GM18498 (cell line): ENCODE results near the gene CHST4.
A peak's percentile ranks its signal among the peaks of the same experiment; 100 is the strongest.
"Not testable (repeated sequence)": the region's sequence is repeated elsewhere in the genome, so short reads cannot be mapped to it uniquely, and the experiment has no call there.

Experiments
- ATAC-seq: cut with Tn5 transposase; IDR thresholded peaks from one replicate; pipeline ENCODE4 v1.9.1; 2021; ENCODE audit warnings: mild to moderate bottlenecking, moderate library complexity; ENCODE audit not compliant: unreplicated experiment

CHST4 gene

DNA sequence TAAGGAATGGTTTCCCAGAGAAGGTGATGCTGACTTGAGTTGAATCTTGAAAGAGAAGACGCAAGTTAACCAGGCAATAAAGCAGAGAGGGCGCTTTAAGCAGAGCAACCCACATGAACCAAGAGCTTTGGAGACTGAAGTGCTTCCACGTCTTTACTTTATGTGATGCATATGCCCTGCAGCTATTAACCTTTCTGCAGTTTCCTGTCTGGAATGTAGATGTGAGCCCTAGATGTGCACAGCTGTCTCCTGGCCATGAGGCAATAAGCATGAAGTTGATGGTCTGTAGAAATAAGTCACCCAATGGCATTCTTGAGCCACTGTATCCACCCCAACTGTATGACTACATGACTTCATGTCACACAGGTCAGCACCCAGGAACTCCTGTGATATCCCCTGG lies 5.7 kb upstream of the CHST4 start:
- ATAC-seq, result no peak

DNA sequence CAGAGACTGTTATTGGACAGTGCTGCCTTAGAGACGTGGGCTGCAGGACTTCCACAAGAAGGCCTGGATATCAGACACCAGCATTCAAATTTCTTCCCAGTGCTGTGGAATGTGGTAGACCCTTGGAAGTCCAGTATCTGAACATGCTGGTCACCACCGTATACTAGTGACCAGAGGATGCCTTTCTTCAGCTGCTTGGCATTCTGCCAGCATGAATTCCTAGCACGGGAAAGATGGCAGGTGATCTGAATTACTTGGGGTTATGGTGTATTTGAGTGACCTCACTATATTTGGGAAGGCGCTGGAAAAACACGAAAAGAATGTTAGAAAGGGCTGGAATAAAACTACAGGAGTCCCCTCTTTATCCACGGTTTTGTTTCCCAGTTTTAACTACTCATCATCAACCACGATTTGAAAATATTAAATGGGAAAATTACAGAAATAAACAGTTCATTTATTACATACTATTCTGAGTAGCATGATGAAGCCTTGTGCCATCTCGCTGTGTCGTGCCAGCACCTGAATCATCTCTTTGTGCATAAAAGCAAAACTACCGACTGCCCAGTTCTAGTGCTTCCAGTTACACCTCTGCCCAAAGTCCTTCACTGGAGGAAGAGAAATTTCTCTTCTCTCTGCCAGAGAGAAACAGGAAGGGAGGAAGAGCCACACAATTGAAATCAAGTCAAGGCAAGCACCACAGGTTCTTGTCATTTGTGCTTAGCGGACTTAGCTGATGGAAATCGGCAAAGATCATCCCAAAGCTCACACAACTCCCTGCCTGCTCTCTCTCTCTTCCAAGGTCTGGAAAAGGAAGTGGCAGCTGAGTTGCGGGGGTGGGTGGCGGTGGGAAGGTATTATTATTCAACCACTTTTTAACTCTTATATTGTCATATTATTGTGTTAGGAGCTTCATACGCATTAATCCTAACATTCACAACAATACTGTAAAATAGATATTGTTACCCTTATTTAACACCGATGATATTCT lies 1.4 kb upstream of the CHST4 start:
- ATAC-seq, result no peak

DNA sequence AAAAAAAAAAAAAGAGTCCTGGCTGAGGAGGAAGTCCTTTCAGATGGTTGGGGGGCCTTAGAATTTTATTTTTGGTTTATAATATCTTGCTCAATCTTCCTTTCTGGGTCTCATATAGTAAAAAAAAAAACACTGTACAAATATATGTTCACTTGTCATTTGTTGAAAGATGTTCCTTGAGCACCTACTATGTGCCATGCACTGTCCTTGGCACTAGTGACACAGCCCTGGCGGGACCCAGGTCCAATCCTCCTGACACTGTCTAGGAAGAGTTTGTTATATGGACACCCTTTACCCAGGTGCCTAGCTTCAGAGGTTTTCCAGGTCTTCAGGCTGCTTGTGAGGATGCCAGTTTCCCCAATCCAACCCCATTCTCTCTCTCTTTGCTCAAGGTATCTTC lies 2.0 kb downstream of the CHST4 start:
- no peak for ATAC-seq

DNA sequence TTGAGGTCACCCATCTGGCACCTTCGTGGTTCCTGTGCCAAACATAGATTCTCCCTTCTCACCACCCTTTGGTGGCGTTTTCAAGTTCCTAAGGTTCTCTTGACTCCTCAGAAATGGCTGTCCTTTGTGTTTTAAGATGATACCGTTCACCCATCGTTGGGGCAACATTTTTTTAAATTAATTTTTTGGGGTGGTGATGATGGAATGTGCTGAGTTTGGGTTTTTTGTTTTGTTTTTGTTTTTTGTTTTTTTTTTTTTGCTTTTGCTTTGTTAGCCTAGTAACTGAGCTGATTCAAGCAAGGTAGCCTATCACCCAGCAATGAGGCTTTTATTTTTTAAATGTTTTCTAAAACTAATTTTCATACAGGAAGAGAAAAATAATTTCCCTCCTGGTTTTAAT lies 2.6 kb downstream of the CHST4 start:
- ATAC-seq, result no peak

DNA sequence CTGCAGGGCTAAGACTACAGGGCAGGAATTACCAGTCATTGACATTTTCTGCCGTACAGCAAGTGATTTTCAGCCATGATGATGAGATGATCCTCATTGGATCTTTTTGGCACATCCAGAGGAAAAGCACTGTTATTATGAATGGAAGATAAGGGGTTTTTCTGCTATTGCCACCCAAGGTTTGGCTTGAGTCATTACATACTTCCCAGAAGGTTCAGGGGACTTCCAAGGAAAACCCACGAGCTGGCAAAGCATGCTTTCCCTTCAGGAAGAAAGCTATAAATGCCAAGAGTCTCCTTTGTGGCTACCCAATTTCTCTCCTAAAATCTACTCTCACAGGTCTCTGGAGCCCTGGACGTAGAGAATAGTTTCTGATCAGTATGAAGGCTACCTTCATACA lies 6.1 kb downstream of the CHST4 start:
- no peak for ATAC-seq

DNA sequence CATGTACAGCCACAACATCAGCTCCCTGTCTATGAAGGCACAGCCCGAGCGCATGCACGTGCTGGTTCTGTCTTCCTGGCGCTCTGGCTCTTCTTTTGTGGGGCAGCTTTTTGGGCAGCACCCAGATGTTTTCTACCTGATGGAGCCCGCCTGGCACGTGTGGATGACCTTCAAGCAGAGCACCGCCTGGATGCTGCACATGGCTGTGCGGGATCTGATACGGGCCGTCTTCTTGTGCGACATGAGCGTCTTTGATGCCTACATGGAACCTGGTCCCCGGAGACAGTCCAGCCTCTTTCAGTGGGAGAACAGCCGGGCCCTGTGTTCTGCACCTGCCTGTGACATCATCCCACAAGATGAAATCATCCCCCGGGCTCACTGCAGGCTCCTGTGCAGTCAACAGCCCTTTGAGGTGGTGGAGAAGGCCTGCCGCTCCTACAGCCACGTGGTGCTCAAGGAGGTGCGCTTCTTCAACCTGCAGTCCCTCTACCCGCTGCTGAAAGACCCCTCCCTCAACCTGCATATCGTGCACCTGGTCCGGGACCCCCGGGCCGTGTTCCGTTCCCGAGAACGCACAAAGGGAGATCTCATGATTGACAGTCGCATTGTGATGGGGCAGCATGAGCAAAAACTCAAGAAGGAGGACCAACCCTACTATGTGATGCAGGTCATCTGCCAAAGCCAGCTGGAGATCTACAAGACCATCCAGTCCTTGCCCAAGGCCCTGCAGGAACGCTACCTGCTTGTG lies 10.7 kb downstream of the CHST4 start:
- no peak for ATAC-seq

DNA sequence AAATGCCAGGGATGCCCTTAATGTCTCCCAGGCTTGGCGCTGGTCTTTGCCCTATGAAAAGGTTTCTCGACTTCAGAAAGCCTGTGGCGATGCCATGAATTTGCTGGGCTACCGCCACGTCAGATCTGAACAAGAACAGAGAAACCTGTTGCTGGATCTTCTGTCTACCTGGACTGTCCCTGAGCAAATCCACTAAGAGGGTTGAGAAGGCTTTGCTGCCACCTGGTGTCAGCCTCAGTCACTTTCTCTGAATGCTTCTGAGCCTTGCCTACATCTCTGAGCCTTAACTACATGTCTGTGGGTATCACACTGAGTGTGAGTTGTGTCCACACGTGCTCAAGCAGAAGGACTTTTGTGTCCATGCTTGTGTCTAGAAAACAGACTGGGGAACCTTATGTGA lies 11.4 kb downstream of the CHST4 start:
- no peak for ATAC-seq

DNA sequence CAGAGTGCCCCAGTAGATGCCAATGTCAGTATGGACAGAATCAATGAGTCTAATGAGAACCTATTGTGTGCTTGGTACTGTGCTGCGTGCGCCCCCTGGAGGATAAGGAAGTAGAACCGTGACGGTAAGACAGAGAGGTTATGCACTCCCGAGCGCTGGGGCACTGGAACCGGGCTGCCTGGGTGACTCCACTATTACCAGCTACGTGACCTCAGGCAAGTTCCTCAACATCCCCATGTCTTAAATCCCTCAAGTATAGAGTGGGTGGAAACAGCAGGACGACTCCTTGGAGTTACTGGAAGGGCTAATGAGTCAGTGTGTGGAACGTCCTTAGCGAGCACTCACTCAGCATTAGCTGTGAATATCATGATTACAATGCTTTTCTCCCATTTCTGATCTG lies 16.2 kb downstream of the CHST4 start:
- peak; percentile 75 for ATAC-seq

DNA sequence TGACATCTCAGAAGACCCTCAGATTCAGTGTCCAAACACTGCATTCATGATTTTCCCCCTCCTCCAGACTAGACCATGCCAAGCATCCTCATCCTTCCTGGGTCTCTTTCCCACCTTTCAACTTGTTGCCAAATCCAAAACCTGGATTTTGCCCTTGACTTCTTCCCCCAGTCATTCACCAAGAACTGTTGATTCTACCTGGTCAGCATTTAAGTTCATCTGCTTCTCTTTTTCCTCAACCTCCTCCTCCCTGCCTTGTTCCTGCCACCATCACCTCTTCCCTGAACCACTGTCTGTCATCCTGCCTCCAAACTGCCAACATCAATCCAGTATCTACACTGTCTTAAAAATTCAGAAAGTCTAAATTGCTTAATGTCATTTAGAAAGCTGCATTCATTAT lies 20.9 kb downstream of the CHST4 start:
- no peak for ATAC-seq

DNA sequence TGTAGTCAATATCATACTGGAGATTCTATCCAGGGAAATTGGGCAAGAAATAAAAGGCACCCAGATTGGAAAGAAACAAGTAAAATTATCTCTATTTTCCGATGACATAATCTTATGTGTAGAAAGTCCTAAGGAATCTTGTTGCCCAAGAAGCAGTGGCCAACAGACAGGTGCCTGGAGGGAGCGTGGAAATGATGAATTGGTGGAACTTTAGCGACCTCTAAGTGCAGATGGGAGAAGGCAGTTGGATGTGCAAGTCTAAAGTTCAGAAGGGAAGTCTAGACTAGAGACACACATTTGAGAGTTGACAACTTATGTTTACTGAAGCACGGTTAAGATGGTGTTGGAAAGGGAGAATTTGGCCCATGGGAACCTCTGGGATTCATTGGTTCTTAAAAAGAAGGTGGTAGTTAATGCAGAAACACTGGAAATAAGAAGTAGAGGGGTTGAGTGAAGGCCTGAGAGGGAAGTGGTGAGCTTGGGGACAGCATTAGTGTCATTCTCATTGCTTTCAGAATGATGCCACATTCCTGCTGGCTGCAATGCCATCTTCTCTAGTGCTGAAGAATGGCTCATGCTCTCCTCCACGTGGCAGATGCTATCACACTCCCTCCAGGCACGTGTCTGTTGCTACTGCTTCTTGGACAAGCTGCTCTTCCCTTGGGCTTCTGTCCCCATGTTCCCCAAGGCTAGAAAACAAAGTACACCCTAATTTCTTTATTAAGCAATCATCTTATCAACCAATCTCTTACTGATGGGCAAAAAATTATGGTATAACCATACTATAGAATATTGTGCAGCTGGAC lies 26.7 kb downstream of the CHST4 start:
- no peak for ATAC-seq

DNA sequence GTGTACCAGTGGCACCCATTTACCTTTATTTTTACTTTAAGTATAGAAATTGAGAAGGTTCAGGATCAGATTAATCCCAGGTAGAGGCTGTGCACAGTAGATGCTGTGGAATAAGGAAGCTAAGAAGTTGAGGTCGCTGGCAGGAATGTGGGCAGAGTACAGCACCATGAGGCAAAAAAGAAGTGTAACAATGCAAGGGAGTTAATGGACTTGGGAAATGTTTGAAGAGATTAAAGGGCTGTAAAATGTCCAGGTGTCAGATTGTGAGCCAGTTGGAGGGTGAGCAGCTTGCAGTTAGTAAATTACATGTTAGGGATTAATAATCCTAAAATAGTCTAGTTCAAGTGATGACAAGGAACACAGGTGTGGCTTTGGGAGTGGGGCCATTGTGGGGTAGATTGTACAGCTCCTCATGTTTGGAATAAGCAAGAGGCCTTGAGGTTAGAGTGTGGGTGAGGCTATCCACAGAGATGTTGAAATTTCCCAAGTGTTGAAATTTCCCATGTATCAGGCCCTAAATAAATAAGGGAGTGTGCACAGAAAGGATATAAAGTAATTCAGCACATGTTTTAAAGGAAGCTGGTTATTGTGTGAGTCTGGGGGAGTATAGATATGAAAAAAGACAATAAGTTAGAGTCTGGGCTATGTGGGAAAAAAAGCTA lies 29.1 kb downstream of the CHST4 start:
- no peak for ATAC-seq

DNA sequence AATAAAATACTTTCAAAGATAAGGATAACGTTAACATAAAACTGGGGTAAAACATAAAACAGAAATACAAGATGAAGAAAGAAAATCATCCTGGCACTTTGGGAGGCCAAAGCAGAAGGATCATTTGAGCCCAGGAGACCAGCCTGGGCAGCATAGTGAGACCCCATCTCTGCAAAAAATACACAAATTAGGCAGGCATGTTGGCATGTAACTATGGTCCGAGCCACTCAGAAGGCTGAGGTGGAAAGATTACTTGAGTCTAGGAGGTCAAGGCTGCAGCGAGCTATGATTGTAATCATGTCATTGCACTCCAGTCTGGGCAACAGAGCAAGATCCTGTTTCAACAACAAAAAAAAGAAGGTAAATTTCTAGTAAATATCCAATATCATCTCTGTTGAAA lies 31.1 kb downstream of the CHST4 start:
- no peak for ATAC-seq

DNA sequence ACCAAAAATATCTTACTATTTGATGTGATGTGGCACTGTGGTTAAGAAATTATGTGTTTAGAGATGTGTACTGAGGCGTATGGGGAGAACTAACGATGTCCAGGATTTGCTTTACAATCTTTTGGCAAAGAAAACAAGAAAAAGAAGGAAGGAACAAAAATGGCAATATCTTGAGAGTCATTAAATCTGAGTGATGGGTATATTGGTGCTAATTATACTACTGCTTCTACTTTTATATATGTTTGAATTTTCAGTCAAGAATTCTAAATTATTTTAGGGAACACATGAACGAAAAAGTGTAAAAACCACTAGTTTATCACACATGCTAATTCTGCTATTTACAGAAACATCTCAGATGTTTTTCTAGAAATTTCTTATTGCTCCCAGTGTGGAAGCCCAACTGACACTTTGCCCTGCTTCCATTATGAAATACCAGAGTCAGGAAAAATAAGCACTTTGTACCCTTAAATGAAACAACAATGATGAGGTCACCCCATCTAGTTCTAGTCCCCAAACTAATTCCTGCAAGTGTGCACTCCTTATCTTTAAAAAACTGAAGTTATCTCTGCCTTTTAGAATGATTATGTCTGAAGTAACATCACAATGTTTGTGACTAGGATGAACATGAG lies 31.8 kb downstream of the CHST4 start:
- ATAC-seq, result no peak

DNA sequence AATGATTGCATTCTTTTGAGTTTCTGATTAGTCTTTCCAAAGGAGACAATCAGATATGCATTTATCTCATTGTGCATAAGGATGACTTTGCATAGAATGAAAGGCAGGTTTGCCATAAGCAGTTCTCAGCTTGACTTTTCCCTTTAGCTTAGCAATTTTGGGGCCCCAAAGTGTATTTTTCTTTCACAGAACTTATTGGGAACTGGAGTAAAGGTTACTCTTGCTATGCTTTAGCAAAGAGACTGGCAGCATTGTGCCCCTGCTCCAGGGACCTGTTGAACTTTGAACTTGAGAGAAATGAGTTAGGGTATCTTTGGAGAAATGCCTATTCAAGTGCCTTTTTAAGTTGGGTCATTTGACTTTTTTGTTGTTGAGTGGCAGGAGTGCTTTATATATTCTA lies 33.6 kb downstream of the CHST4 start:
- no peak for ATAC-seq

DNA sequence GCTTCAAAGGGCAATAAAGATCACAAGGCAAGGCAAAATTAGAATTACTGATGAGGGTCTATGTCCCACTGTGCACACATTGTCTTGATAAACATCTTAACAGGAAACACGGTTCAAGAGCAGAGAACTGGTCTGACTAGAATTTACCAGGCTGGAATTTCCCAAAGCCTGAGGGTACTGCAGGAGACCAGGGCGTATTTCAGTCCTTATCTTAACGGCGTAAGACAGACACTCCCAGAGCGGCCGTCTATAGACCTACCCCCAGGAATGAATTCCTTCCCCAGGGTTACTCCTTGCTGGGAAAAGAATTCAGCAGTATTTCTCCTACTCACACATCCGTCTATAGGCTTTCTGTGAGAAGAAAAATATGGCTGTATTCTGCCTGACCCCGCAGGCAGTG lies 35.7 kb downstream of the CHST4 start:
- not testable (repeated sequence) for ATAC-seq

DNA sequence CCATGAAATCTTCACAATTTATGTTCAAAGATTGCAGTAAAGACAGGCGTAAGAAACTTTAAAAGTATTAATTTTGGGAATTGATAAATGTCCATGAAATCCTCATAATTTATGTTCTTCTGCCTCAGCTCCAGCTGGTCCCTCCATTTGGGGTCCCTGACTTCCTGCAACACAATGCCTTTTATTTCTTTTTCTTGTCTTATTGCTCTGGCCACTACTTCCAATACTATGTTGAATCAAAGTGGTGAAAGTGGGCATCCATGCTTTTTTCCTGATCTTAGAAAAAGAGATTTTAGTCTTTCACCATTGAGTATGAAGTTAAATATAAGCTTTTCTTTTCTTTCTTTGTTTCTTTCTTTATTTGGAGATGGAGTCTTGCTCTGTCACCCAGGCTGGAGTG lies 36.3 kb downstream of the CHST4 start:
- ATAC-seq, result no peak

DNA sequence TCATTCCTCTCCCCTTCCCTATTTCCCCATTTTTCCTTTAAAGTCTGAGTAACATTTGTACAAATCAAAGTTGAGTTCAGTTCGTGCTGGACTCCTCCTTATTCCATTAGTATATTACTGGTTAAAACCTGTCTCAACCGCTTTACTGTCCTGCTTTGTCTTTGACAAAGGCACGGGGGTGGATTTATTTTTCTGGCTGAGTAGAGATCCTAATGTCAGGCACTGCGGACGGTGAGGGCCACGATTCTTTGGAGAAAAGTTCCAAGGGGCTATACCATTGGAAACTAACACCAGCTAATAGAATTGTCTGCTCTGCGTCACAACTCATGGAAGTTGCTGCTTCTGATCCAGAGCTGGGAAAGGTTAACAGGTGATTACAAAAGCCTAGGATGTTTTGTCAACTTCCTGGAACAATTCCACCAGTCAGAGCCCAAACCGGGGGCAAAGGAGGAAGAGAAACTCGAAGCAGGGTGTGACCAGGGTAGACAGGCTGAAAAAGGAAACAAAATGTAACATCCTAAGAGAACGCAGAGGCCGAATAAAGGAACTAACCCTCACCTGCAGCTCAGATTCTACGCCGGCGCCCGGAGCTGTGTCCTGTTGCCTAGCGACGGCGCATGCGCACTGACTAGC lies 38.2 kb downstream of the CHST4 start:
- no peak for ATAC-seq

DNA sequence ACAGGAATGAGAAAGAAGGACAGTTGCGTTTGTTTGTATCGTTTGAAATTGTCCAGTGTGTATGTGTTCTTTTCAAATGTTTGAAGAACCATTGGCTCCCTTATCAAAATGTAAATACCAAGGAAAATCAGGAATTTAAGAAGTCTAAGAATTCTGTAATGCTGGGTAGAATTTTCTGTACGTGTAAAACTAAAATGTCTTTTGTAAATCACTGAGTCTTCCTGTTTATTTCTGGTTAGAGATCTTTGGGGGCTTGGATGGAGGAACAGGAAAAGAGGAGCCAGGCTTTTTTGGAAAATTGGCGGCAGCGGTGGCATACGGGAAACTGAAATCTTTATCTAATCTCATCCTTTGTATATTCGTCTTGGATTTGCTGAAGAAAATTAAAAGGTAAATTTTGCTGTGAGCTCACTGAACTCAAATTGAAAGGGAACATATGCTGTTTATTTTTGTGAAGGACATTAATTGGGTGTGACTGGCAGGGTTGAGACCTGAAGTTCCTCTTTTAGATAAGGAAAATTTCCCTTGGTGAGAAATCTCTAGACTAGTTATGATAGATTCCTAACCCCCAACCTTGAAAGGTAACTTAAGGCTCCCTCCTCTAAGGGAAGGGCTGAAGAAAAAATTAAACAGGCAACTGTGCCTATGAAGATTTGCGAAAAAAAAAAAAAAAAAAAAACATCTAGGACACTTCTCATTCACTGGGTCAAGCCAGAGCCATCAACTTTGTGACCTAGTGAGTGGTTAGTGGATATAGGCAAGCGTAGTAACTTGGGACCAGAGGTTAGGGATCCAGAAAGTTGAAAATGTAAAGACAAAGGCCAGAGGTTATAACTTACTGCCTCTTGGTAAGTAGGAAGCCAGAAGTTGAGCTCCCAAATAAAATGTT lies 39.8 kb downstream of the CHST4 start:
- ATAC-seq, result no peak

DNA sequence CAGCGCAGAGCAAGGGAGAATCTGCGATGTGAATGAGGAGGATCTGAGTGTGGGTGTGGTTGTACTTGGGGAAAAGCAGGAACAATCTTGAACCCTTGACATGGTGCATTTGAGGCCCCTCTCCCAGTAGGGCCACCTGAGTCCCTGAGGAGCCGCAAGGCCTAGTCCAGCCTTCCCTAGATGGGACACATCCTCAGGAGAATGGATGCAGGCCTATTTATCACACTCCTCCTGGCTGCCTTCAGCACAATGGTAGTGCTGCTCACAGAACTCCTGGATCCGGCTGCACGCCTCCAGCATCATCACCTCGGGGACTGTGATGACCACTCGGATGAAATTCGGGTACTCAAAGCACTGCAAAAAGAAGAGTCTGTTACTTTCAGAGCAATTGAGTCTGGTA lies 41.7 kb downstream of the CHST4 start:
- ATAC-seq, result no peak
